ENCODE measurements around the gene TTC7B.

DNA sequence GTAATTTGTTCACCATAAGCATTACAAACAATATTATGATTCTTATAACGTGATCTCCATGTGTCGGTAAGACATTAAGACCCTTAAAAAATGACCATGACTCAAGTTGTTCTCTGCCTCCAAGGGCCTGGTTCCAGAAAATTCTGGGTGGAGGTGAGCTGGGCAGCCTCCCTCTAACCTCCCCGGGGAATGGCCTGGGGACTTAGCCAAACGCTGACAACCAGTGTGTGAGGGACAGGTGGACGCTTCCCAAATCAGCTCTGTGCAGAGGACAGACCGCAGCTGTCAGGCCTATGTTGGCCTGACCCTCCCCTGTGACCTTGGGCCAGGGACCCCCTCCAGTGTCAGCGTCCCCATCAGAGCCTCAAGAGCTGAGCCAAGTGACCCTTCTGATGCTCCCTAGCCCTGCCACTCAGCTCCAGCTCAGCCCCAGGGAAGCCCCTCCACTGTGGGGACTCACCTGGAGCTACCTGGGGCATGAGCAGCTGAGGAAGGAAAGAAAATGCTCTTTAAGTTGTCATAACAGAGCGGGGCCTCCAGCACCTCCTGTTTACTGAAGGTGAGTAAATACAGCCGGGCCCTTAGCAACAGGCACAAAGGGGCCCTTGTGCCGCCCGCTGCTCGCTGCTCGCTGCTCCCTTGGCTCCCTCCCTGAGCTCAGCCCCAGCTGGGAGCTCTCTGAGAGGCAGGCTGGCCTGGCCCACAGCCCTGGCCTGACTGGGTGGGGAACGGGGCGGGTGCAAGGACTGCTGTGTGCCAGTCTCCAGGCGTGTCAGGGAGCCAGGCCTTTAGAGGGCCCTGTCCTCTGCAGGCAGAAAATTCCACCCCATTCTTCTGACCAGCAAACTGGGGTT lies 302.8 kb downstream of the TTC7B start:
- TF ChIP-seq TAF1 (IDR thresholded peaks at IDR 0.05; ENCODE audit: low read depth) = no peak
- peak; percentile 71 for TF ChIP-seq TCF12 (IDR thresholded peaks at IDR 0.05; ENCODE audit: low read depth)
- 0 out of 2 replicates have a peak, but pooled peaks have one; percentile 42 for TF ChIP-seq MAX (IDR thresholded peaks at IDR 0.05)
- TF ChIP-seq CEBPB (IDR thresholded peaks at IDR 0.05) = no peak
- no peak for TF ChIP-seq EGR1 (IDR thresholded peaks at IDR 0.05)
- no peak for TF ChIP-seq ZBTB7A (IDR thresholded peaks at IDR 0.05; ENCODE audit: low read depth)
- no peak for TF ChIP-seq CREB1 (IDR thresholded peaks at IDR 0.05; ENCODE audit: low read depth)
- TF ChIP-seq REST (IDR thresholded peaks at IDR 0.05; ENCODE audit: low read depth) = no peak
